K562 (cell line): Measurements from ENCODE around the gene SHISA7.

Experiments
- ESRRB ChIP-seq: fragments of 250-450 bp; sonication (Bioruptor Pico); IDR thresholded peaks from 2 replicates; pipeline ENCODE4 v1.5.0; 2020; ENCODE audit warnings: mild to moderate bottlenecking, moderate library complexity, borderline replicate concordance
- KAT8 ChIP-seq: fragments of 450-650 bp; IDR thresholded peaks from 2 replicates; pipeline ENCODE4 v1.6.1; 2016; ENCODE audit warnings: low read depth, mild to moderate bottlenecking
- RBM25 ChIP-seq: fragments of 200-400 bp; formaldehyde crosslinking; IDR thresholded peaks from 2 replicates; pipeline ENCODE4 v1.6.1; 2018; ENCODE audit warnings: low read length, low read depth, moderate library complexity; ENCODE audit not compliant: severe bottlenecking
- SPI1 ChIP-seq: IDR thresholded peaks from 2 replicates; pipeline ENCODE4 v1.6.1; 2011; ENCODE audit warnings: low read depth, low read length, control low read depth, borderline replicate concordance
- TEAD4 ChIP-seq, 2 experiments: sonication (generic) in 1 of 2; formaldehyde crosslinking in 1 of 2; IDR thresholded peaks; 2 replicates each; pipeline versions ENCODE4 v1.6.1 to v1.8.0; 2012 to 2022; ENCODE audit warnings: borderline replicate concordance in 1 of 2, inconsistent platforms in 1 of 2, low read length in 1 of 2, mild to moderate bottlenecking in 1 of 2, missing genetic modification reagents in 1 of 2
- TF ChIP-seq, protein P1 (sequence below): fragments of 250-450 bp; sonication (Bioruptor Pico); IDR thresholded peaks from 2 replicates; pipeline ENCODE4 v1.5.1; 2021; ENCODE audit warnings: mild to moderate bottlenecking

DNA sequence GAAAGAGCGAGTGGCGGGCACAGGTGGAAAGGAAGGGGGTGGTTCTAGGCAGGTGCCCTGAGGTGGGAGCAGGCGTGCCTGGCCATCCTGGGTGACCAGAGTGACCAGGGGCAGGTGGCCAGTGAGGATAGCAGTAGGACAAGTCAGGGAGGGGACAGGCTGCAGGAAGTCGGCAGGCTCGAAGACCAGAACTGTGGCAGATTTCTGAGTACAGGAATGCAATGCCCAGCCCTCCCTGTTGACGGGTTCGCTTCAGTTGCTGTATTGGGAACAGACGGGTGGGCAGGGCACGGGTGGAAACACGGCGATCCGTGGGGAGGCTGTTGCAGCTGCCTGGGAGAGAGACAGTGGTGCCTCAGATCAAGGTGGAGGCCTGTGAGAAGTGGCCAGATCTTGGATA is 35.3 kb upstream of the SHISA7 start:
- TF ChIP-seq, protein P1, sequence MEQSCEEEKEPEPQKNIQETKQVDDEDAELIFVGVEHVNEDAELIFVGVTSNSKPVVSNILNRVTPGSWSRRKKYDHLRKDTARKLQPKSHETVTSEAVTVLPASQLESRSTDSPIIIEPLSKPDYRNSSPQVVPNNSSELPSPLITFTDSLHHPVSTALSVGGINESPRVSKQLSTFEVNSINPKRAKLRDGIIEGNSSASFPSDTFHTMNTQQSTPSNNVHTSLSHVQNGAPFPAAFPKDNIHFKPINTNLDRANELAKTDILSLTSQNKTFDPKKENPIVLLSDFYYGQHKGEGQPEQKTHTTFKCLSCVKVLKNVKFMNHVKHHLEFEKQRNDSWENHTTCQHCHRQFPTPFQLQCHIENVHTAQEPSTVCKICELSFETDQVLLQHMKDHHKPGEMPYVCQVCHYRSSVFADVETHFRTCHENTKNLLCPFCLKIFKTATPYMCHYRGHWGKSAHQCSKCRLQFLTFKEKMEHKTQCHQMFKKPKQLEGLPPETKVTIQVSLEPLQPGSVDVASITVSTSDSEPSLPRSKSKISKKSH (CRISPR knock-in tag): no peak
- TF ChIP-seq SPI1 (no peak), KAT8 (no peak), ESRRB (no peak), RBM25 (no peak), TEAD4 (IDR thresholded peaks at IDR 0.05; ENCODE audit: low read length) (no peak), TEAD4 (CRISPR knock-in tag; IDR thresholded peaks at IDR 0.05; ENCODE audit: borderline replicate concordance) (no peak)
